Heart left ventricle (tissue), 16 donors: ENCODE results near the gene PDX1. TPM values are rescaled to one million over a fixed set of nuclear protein-coding genes. Genes with fewer than 3 reads are reported as not detected.

ENCODE experiments used
- ATAC-seq, 4 donors: fragments of 200-7000 bp; cut with Tn5 transposase; one replicate each; pipeline ENCODE4 v1.9.1; 2020 to 2022; ENCODE audit warnings: moderate library complexity in 4 of 4, mild to moderate bottlenecking in 3 of 4, moderate number of reproducible peaks in 1 of 4
- DNase-seq, 5 donors: peaks; one replicate each; pipeline ENCODE4 v3.0.0-alpha.2; 2020
- H3K27ac ChIP-seq, 12 donors: fragments of 200-600 bp; sonication (generic) in 4 of 12; one replicate each; pipeline versions ENCODE4 v1.5.0 to v1.8.0; 2016 to 2022; ENCODE audit warnings: mild to moderate bottlenecking in 2 of 12
- H3K27me3 ChIP-seq, 9 donors: fragments of 200-600 bp; sonication (generic) in 2 of 9; one replicate each; pipeline versions ENCODE4 v1.5.1 to v1.8.0; 2016 to 2022; ENCODE audit warnings: mild to moderate bottlenecking in 3 of 9
- H3K36me3 ChIP-seq, 9 donors: fragments of 200-600 bp; sonication (generic) in 2 of 9; one replicate each; pipeline versions ENCODE4 v1.5.0 to v1.8.0; 2018 to 2022; ENCODE audit warnings: mild to moderate bottlenecking in 2 of 9
- H3K4me1 ChIP-seq, 12 donors: fragments of 200-600 bp; sonication (generic) in 4 of 12; one replicate each; pipeline versions ENCODE4 v1.5.0 to v1.8.0; 2016 to 2022; ENCODE audit warnings: mild to moderate bottlenecking in 3 of 12
- H3K4me3 ChIP-seq, 12 donors: fragments of 200-600 bp; sonication (generic) in 4 of 12; one replicate each; pipeline versions ENCODE4 v1.5.0 to v1.8.0; 2017 to 2022; ENCODE audit warnings: mild to moderate bottlenecking in 9 of 12, moderate library complexity in 4 of 12
- H3K9me3 ChIP-seq, 12 donors: fragments of 200-600 bp; sonication (generic) in 4 of 12; one replicate each; pipeline versions ENCODE4 v1.5.0 to v1.8.0; 2016 to 2022; ENCODE audit warnings: mild to moderate bottlenecking in 1 of 12
- POLR2A ChIP-seq, 2 donors: fragments of 450-650 bp; IDR thresholded peaks; one replicate each; pipeline ENCODE4 v1.6.1; 2017; ENCODE audit warnings: antibody characterized with exemption in 2 of 2, mild to moderate bottlenecking in 2 of 2, moderate library complexity in 2 of 2
- WGBS, 4 donors: extraction: QIAGEN DNeasy Blood & Tissue Kit in 2 of 4; methylation state at CpG; one replicate each; pipeline versions ENCODE4 v1.1.5 to v1.1.7; 2013 to 2018; 5-methylcytosine and 5-hydroxymethylcytosine counted together
- intact Hi-C, 10 donors: fragments of 100-400 bp; cut with DNase I; formaldehyde crosslinking; loops; one replicate each; pipeline versions ENCODE4 v1.11.1 to v1.14.2; 2022
- polyA plus RNA-seq, 2 donors: library from polyadenylated mRNA; stranded (reverse); fragments of 200-250 nt; gene quantifications; one replicate each; pipeline ENCODE4 v1.2.3, GENCODE V29; 2013
- total RNA-seq, 9 donors: library from RNA; depleted of rRNA in 2 of 9; stranded (reverse); fragments of >200 nt in 2 of 9; fragmentation: NEBNext Ultra II Directional in 3 of 9; extraction: Animal tissue kit (Norgen Biotek cat#: 25700) in 3 of 9; gene quantifications; one replicate each; pipeline versions ENCODE4 v1.1.0 to v1.2.4, GENCODE V29; 2016 to 2023
- TF ChIP-seq, protein P1 (sequence below), 12 donors: fragments of 200-600 bp; sonication (generic) in 4 of 12; IDR thresholded peaks; one replicate each; pipeline versions ENCODE4 v1.5.0 to v1.8.0; 2018 to 2022; ENCODE audit warnings: antibody characterized with exemption in 12 of 12, mild to moderate bottlenecking in 5 of 12
- donor health status: ischemic (EF 13 %, LVEDD 7.1; RV severe dilation, severe dysfunction).
- donor health status: healthy with polysubstance abuse.
- donor health status: DM: no; HTN: yes; CAD: no.
- donor health status: DM: no; HTN: no; CAD: no.
- donor health status: ischemic (EF 25% LVEDD 6.9; RV normal size, moderate dysfunction).
- donor health status: ischemic (EF 25% LVEDD 5.7; RV mildly dilated, moderate dysfunction).
- donor health status: healthy.
- donor health status: DM: yes; HTN: yes; CAD: no.
- donor health status: ischemic (EF 35%, LVEDD 5.7; RV mildly dilated, moderate dysfunction).
- donor health status: nonischemic (EF 11% LVEDD 7.7; RV severe dilation, severe dysfunction).
- donor health status: DM: yes; HTN: yes; CAD: no.
- donor health status: PGD.
- donor health status: ischemic (EF 29% LVEDD 5.4; RV normal size, mild dysfunction).
- donor health status: nonischemic (EF 23%, LVEDD 6.1; RV moderate dilation, normal function).

Gene PDX1
- total and polyA plus RNA-seq, 11 donors = not detected

DNA sequence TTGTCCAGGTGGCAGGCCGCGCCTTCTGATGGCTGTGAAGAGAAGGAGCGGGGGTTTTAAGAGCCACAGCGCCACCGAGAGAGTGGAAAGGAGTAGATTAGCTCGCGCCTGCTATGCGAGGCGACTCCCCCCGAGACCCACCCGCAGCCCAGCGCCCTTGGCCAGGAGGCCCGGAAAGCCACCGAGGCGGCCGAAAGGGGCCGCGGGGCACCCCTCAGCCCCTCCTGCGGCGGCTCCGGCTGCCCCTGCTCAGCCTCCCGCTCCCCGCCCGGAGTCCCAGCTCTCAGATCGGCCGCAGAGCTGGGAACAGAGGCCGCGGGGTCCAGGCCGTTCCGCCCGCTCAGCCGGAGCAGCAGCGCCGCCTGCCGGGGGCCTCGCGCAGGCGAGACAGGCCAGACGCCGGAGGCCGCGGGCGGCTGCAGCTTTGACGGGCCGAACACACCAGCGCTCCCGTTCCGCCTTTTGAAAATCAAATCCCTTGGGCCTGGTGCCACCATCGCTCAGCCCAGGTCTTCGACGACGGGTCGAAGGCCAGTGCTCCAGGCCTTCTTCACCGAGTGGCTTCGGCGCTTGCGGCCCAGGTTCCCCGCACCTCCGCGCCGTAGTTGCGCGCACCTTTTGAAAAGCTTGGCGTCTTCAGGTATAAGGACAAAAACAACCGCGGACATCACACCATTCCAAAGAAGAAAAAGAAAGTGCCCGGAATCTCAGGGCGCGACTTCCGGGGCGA is 34.0 kb downstream of the PDX1 start:
- peak in 3 of 4 donors; percentile 88 to 98 (median 97) for ATAC-seq

DNA sequence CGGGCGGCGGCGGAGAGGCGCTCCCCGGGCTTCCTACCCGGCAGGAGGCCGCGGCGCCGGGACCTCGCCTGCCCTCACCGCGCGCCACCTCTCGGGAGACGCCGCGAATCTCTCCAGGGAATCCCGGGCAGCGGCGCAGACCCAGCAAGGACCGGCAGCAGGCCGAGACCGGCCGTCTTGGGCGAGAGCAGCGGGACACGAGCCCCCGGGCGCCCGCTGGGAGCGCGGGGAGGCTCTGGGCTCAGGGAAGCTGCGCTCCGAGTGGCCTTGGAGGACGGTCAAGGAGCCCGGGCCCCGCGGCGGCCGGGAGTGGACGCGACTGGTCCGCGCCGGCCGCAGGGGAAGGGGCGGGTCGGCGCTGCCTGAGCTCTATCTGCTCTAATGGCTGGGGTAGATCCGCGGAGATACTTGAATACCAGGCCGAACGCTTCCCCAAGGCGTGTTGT is 34.6 kb downstream of the PDX1 start:
- peaks cover 44 to 97% (median 75%) of the 10 kb centered on the region in 9 donors for H3K27me3 ChIP-seq
- no peak for TF ChIP-seq POLR2A (IDR thresholded peaks at IDR 0.05)
- TF ChIP-seq, protein P1, sequence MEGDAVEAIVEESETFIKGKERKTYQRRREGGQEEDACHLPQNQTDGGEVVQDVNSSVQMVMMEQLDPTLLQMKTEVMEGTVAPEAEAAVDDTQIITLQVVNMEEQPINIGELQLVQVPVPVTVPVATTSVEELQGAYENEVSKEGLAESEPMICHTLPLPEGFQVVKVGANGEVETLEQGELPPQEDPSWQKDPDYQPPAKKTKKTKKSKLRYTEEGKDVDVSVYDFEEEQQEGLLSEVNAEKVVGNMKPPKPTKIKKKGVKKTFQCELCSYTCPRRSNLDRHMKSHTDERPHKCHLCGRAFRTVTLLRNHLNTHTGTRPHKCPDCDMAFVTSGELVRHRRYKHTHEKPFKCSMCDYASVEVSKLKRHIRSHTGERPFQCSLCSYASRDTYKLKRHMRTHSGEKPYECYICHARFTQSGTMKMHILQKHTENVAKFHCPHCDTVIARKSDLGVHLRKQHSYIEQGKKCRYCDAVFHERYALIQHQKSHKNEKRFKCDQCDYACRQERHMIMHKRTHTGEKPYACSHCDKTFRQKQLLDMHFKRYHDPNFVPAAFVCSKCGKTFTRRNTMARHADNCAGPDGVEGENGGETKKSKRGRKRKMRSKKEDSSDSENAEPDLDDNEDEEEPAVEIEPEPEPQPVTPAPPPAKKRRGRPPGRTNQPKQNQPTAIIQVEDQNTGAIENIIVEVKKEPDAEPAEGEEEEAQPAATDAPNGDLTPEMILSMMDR (IDR thresholded peaks at IDR 0.05) = no peak
- WGBS, 4 donors = 0 to 5% (median 2%) methylated on average over 13 to 56 of the region's 56 CpGs

More for the DNA sequence above, 34.0 kb downstream of the PDX1 start:
- H3K4me1 ChIP-seq = peaks cover 0 to 19% (median 13%) of the 10 kb centered on the region in 12 donors
- H3K36me3 ChIP-seq = no peaks in the 10 kb centered on the region
- peak; percentile 59 to 84 (median 64) for DNase-seq
- H3K4me3 ChIP-seq = peak overlapping the region; percentile 13 to 58 (median 39)
- TF ChIP-seq, protein P1 (IDR thresholded peaks at IDR 0.05) = peak; percentile 60 to 87 (median 76)
- TF ChIP-seq POLR2A (IDR thresholded peaks at IDR 0.05) = no peak
- H3K9me3 ChIP-seq = no peaks in the 10 kb centered on the region
- 1 to 4% (median 2%) methylated on average over 33 to 71 of the region's 71 CpGs for WGBS, 4 donors
- intact Hi-C loops = loop anchor here in 4 of 10 donors (10.0 kb wide), 1 partner anchor 119 kb away; no protein-coding TSS in a partner anchor
- H3K27ac ChIP-seq = no peak overlapping the region
- peaks cover 38 to 97% (median 70%) of the 10 kb centered on the region in 9 donors for H3K27me3 ChIP-seq

DNA sequence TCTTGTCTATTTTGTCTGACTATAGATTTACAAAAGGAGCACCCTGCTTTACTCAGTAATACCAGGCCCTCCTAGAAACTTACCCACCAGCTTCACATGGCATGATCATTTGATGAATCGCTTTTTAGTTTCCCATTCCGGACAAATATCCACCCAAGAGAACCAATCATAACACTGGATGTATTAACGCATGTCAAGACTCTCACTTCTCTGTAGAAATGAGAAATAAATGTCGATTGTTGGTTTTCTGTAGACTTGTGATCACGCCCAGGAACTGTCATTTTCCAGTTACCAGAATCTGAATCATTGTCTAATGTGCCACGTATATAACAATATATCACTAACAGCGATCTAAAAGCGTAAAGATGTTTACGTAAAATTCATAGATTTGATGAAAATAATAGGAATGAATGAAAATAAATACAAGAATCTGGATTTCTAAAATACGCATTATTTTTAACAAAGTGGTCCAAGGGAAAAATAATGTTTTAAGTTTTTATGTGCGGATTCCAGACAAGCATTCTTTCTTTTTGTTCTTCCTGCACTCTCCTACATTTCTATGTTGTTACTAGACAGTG is 35.3 kb downstream of the PDX1 start:
- Histone ChIP-seq H3K4me1 (peaks cover 0 to 21% (median 16%) of the 10 kb centered on the region in 12 donors), H3K36me3 (no peaks in the 10 kb centered on the region), H3K27ac (no peak overlapping the region), H3K27me3 (peaks cover 50 to 97% (median 80%) of the 10 kb centered on the region in 9 donors), H3K4me3 (no peak overlapping the region), H3K9me3 (no peaks in the 10 kb centered on the region)
- intact Hi-C loops = loop anchor here in 4 of 10 donors (10.0 kb wide), 1 partner anchor 120 kb away; no protein-coding TSS in a partner anchor
- WGBS, 4 donors = 41 to 53% (median 47%) methylated on average over 11 of the region's 11 CpGs
- TF ChIP-seq POLR2A (IDR thresholded peaks at IDR 0.05) = no peak
- TF ChIP-seq, protein P1 (IDR thresholded peaks at IDR 0.05) = no peak
- no peak for ATAC-seq
- DNase-seq = no peak

More for the DNA sequence above, 34.6 kb downstream of the PDX1 start:
- ATAC-seq (peak in 2 of 4 donors; percentile 60 to 66), DNase-seq (no peak)
- Histone ChIP-seq H3K27ac (no peak overlapping the region), H3K4me1 (peaks cover 0 to 19% (median 14%) of the 10 kb centered on the region in 12 donors), H3K9me3 (no peaks in the 10 kb centered on the region), H3K36me3 (no peaks in the 10 kb centered on the region), H3K4me3 (peak overlapping the region; percentile 13 to 58 (median 39))
- intact Hi-C loops = loop anchor here in 4 of 10 donors (10.0 kb wide), 1 partner anchor 120 kb away; no protein-coding TSS in a partner anchor
